Liver (tissue), 9 donors: ENCODE data around the gene C1S. TPM values are rescaled to one million over a fixed set of nuclear protein-coding genes. Genes with fewer than 3 reads are reported as not detected.
A peak's percentile ranks its signal among the peaks of the same experiment; 100 is the strongest.

Experiments
- DNase-seq: peaks from one replicate; pipeline ENCODE4 v3.0.0-alpha.2; 2017; ENCODE audit warnings: low spot score
- H3K27ac ChIP-seq, 2 donors: one replicate each; pipeline ENCODE4 v1.7.0; 2013; ENCODE audit warnings: inconsistent platforms in 2 of 2, low read length in 2 of 2, control low read depth in 1 of 2, low read depth in 1 of 2, mild to moderate bottlenecking in 1 of 2
- H3K27me3 ChIP-seq, 4 donors: one replicate each; pipeline versions ENCODE4 v1.6.1 to v1.7.0; 2013; ENCODE audit warnings: low read length in 3 of 4, inconsistent platforms in 1 of 4, mild to moderate bottlenecking in 1 of 4, moderate library complexity in 1 of 4; ENCODE audit not compliant: control insufficient read depth in 4 of 4, insufficient read depth in 4 of 4
- H3K36me3 ChIP-seq, 4 donors: one replicate each; pipeline versions ENCODE4 v1.6.1 to v1.7.0; 2013; ENCODE audit warnings: low read length in 3 of 4, mild to moderate bottlenecking in 3 of 4, low read depth in 1 of 4, moderate library complexity in 1 of 4; ENCODE audit not compliant: control insufficient read depth in 4 of 4, insufficient read depth in 3 of 4
- H3K4me1 ChIP-seq, 4 donors: one replicate each; pipeline versions ENCODE4 v1.6.1 to v1.7.0; 2013; ENCODE audit warnings: low read length in 3 of 4, mild to moderate bottlenecking in 3 of 4, moderate library complexity in 1 of 4; ENCODE audit not compliant: control insufficient read depth in 4 of 4, insufficient read depth in 4 of 4
- H3K4me3 ChIP-seq, 3 donors: one replicate each; pipeline versions ENCODE4 v1.6.1 to v1.7.0; 2013; ENCODE audit warnings: low read length in 3 of 3, control low read depth in 1 of 3, low read depth in 1 of 3, mild to moderate bottlenecking in 1 of 3
- H3K9ac ChIP-seq, 2 donors: one replicate each; pipeline ENCODE4 v1.7.0; 2013; ENCODE audit warnings: low read length in 2 of 2, mild to moderate bottlenecking in 2 of 2, moderate library complexity in 2 of 2, control low read depth in 1 of 2, low read depth in 1 of 2
- H3K9me3 ChIP-seq, 4 donors: one replicate each; pipeline versions ENCODE4 v1.6.1 to v1.7.0; 2013; ENCODE audit warnings: low read length in 3 of 4; ENCODE audit not compliant: control insufficient read depth in 4 of 4
- EGR1 ChIP-seq, 2 donors: IDR thresholded peaks; 2 replicates each; pipeline ENCODE4 v1.6.1; 2016 to 2018; ENCODE audit warnings: antibody characterized with exemption in 2 of 2, low read depth in 2 of 2
- FOXA2 ChIP-seq: IDR thresholded peaks from 2 replicates; pipeline ENCODE4 v1.6.1; 2016; ENCODE audit warnings: antibody characterized with exemption
- HNF4A ChIP-seq, 2 donors: conservative IDR thresholded peaks; 2 replicates each; pipeline ENCODE4 v1.6.1; 2016; ENCODE audit warnings: antibody characterized with exemption in 2 of 2, mild to moderate bottlenecking in 2 of 2
- JUND ChIP-seq, 2 donors: IDR thresholded peaks; 2 replicates each; pipeline ENCODE4 v1.6.1; 2016; ENCODE audit warnings: antibody characterized with exemption in 2 of 2
- NR2F2 ChIP-seq: IDR thresholded peaks from 2 replicates; pipeline ENCODE4 v1.6.1; 2016; ENCODE audit warnings: antibody characterized with exemption
- RAD21 ChIP-seq, 2 donors: IDR thresholded peaks; 2 replicates each; pipeline ENCODE4 v1.6.1; 2016; ENCODE audit warnings: antibody characterized with exemption in 2 of 2, mild to moderate bottlenecking in 2 of 2
- RXRA ChIP-seq, 2 donors: IDR thresholded peaks; 2 replicates each; pipeline ENCODE4 v1.6.1; 2017 to 2018; ENCODE audit warnings: antibody characterized with exemption in 2 of 2, mild to moderate bottlenecking in 1 of 2
- SP1 ChIP-seq: IDR thresholded peaks from 2 replicates; pipeline ENCODE4 v1.6.1; 2018; ENCODE audit warnings: antibody characterized with exemption, mild to moderate bottlenecking
- YY1 ChIP-seq: IDR thresholded peaks from 2 replicates; pipeline ENCODE4 v1.6.1; 2016; ENCODE audit warnings: antibody characterized with exemption, mild to moderate bottlenecking
- WGBS: extraction: QIAGEN DNeasy Blood & Tissue Kit; methylation state at CpG from one replicate; pipeline ENCODE4 v1.1.7; 2013; 5-methylcytosine and 5-hydroxymethylcytosine counted together
- polyA plus RNA-seq, 2 donors: library from polyadenylated mRNA; stranded (reverse) in 1 of 2; unstranded in 1 of 2; fragments of 200-250 nt in 1 of 2; fragments of >200 nt in 1 of 2; fragmentation: Nextera tagmentation in 1 of 2; extraction: Ambion mirVana in 1 of 2; gene quantifications; one replicate each; pipeline versions ENCODE4 v1.2.1 to v1.2.3, GENCODE V29; 2013 to 2015
- total RNA-seq, 2 donors: library from RNA; depleted of rRNA; stranded (reverse); fragments of >200 nt; gene quantifications; one replicate each; pipeline ENCODE4 v1.2.3, GENCODE V29; 2014
- TF ChIP-seq, protein P1 (sequence below): IDR thresholded peaks from 2 replicates; pipeline ENCODE4 v1.6.1; 2016; ENCODE audit warnings: antibody characterized with exemption
- TF ChIP-seq, protein P2 (sequence below): IDR thresholded peaks from 2 replicates; pipeline ENCODE4 v1.6.1; 2016; ENCODE audit warnings: antibody characterized with exemption
- TF ChIP-seq, protein P3 (sequence below): IDR thresholded peaks from 2 replicates; pipeline ENCODE4 v1.6.1; 2016; ENCODE audit warnings: antibody characterized with exemption
- TF ChIP-seq, protein P4 (sequence below): IDR thresholded peaks from 2 replicates; pipeline ENCODE4 v1.6.1; 2016; ENCODE audit warnings: antibody characterized with exemption, mild to moderate bottlenecking
- donor health status: healthy.
- donor health status: healthy.
- donor health status: healthy.
- donor health status: healthy.
- donor health status: healthy.

The C1S gene
- total and polyA plus RNA-seq, 4 donors: 267 to 2,029 (median 1,568) TPM

DNA sequence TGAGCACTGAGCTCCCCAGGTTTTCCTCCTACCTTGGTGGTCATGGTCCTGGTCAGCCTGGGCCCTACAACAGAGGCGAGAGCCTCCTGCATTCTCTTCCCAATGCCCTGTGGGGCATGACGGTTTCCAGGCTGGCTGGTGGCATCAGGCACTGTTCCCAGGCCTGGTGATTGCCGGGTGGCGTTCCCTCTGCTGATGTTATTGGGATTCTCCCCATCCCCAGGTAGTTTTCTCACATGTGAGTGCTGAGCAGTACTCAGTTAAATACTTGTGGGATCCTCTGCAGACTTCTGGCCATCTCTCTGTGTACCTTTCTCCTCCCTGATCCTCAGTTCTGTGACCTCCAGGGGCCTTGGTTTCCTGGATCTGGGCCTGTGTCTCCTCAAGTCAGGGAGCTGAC, 16.0 kb downstream of the C1S start:
- WGBS: 96% methylated on average over 4 of the region's 4 CpGs
- peaks cover 1 to 10% (median 9%) of the 10 kb centered on the region in 4 donors for H3K36me3 ChIP-seq
- DNase-seq: no peak
- no peak overlapping the region for H3K4me3 ChIP-seq
- H3K4me1 ChIP-seq: peaks cover 8 to 52% (median 45%) of the 10 kb centered on the region in 4 donors
- no peak overlapping the region for H3K27ac ChIP-seq
- no peaks in the 10 kb centered on the region for H3K27me3 ChIP-seq
- H3K9ac ChIP-seq: no peak overlapping the region
- H3K9me3 ChIP-seq: no peaks in the 10 kb centered on the region
- TF ChIP-seq, protein P1, sequence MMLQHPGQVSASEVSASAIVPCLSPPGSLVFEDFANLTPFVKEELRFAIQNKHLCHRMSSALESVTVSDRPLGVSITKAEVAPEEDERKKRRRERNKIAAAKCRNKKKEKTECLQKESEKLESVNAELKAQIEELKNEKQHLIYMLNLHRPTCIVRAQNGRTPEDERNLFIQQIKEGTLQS: no peak
- TF ChIP-seq, protein P2, sequence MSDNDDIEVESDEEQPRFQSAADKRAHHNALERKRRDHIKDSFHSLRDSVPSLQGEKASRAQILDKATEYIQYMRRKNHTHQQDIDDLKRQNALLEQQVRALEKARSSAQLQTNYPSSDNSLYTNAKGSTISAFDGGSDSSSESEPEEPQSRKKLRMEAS: no peak
- TF ChIP-seq EGR1 (IDR thresholded peaks at IDR 0.05; ENCODE audit: low read depth in 2 of 2): no peak
- no peak for TF ChIP-seq FOXA2
- no peak for TF ChIP-seq JUND (IDR thresholded peaks at IDR 0.05)
- no peak for TF ChIP-seq NR2F2
- TF ChIP-seq, protein P3, sequence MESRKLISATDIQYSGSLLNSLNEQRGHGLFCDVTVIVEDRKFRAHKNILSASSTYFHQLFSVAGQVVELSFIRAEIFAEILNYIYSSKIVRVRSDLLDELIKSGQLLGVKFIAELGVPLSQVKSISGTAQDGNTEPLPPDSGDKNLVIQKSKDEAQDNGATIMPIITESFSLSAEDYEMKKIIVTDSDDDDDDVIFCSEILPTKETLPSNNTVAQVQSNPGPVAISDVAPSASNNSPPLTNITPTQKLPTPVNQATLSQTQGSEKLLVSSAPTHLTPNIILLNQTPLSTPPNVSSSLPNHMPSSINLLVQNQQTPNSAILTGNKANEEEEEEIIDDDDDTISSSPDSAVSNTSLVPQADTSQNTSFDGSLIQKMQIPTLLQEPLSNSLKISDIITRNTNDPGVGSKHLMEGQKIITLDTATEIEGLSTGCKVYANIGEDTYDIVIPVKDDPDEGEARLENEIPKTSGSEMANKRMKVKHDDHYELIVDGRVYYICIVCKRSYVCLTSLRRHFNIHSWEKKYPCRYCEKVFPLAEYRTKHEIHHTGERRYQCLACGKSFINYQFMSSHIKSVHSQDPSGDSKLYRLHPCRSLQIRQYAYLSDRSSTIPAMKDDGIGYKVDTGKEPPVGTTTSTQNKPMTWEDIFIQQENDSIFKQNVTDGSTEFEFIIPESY: no peak
- no peak for TF ChIP-seq HNF4A (conservative IDR thresholded peaks at IDR 0.05)
- TF ChIP-seq, protein P4, sequence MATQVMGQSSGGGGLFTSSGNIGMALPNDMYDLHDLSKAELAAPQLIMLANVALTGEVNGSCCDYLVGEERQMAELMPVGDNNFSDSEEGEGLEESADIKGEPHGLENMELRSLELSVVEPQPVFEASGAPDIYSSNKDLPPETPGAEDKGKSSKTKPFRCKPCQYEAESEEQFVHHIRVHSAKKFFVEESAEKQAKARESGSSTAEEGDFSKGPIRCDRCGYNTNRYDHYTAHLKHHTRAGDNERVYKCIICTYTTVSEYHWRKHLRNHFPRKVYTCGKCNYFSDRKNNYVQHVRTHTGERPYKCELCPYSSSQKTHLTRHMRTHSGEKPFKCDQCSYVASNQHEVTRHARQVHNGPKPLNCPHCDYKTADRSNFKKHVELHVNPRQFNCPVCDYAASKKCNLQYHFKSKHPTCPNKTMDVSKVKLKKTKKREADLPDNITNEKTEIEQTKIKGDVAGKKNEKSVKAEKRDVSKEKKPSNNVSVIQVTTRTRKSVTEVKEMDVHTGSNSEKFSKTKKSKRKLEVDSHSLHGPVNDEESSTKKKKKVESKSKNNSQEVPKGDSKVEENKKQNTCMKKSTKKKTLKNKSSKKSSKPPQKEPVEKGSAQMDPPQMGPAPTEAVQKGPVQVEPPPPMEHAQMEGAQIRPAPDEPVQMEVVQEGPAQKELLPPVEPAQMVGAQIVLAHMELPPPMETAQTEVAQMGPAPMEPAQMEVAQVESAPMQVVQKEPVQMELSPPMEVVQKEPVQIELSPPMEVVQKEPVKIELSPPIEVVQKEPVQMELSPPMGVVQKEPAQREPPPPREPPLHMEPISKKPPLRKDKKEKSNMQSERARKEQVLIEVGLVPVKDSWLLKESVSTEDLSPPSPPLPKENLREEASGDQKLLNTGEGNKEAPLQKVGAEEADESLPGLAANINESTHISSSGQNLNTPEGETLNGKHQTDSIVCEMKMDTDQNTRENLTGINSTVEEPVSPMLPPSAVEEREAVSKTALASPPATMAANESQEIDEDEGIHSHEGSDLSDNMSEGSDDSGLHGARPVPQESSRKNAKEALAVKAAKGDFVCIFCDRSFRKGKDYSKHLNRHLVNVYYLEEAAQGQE: no peak
- no peak for TF ChIP-seq RAD21 (IDR thresholded peaks at IDR 0.05)
- TF ChIP-seq RXRA (IDR thresholded peaks at IDR 0.05): no peak
- no peak for TF ChIP-seq SP1

DNA sequence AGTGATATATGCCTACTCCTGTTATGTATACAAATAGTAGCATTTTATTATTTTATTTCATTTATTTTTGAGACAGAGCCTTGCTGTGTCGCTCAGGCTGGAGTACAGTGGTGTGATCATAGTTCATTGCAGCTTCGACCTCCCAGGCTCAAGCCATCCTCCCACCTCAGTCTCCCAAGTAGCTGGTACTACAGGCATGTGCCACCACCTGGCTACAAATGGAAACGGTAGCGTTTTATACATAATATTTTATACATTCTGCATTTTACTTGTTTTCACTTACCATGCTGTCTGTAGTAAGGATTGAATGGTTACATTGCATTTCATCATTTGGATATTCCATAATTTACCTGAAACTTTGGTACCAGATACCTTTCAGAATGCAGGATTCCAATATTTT, 17.6 kb downstream of the C1S start:
- H3K27ac ChIP-seq: peak overlapping the region in 1 of 2 donors; percentile 72
- no peaks in the 10 kb centered on the region for H3K9me3 ChIP-seq
- peaks cover 4 to 25% (median 23%) of the 10 kb centered on the region in 4 donors for H3K36me3 ChIP-seq
- no peak for TF ChIP-seq SP1
- H3K9ac ChIP-seq: no peak overlapping the region
- no peaks in the 10 kb centered on the region for H3K27me3 ChIP-seq
- peaks cover 9 to 53% (median 46%) of the 10 kb centered on the region in 4 donors for H3K4me1 ChIP-seq
- 61% methylated on average over 4 of the region's 4 CpGs for WGBS
- DNase-seq: no peak
- H3K4me3 ChIP-seq: no peak overlapping the region

DNA sequence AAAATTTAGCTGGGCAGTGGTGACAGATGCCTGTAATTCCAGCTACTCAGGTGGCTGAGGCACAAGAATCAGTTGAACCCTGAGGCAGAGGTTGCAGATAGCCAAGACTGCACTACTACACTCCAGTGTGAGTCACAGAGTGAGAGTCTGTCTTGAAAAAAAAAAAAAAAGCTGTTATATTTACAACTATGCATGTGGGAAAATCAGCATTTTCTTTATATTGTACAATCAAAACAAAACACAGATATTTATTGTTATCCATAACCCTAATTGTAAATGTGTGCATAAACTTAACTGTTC, 19.3 kb downstream of the C1S start:
- Histone ChIP-seq H3K4me3 (no peak overlapping the region), H3K9ac (no peak overlapping the region), H3K27me3 (no peaks in the 10 kb centered on the region), H3K9me3 (no peaks in the 10 kb centered on the region), H3K27ac (peak overlapping the region; percentile 39 to 79), H3K36me3 (peaks cover 4 to 32% (median 30%) of the 10 kb centered on the region in 4 donors), H3K4me1 (peaks cover 9 to 56% (median 49%) of the 10 kb centered on the region in 4 donors)
- TF ChIP-seq, protein P3: no peak
- TF ChIP-seq RAD21 (IDR thresholded peaks at IDR 0.05) (no peak), HNF4A (conservative IDR thresholded peaks at IDR 0.05) (no peak), YY1 (no peak), FOXA2 (no peak), EGR1 (IDR thresholded peaks at IDR 0.05; ENCODE audit: low read depth in 2 of 2) (no peak), SP1 (no peak)
- no peak for DNase-seq
